ENCODE measurements around the gene KLF5.

- TF ChIP-seq EP300 (IDR thresholded peaks at IDR 0.05) = no peak
- TF ChIP-seq POLR2A (IDR thresholded peaks at IDR 0.05) = no peak
- no peak for TF ChIP-seq CTCF (IDR thresholded peaks at IDR 0.05)
- no peak for TF ChIP-seq POLR2AphosphoS5 (IDR thresholded peaks at IDR 0.05)
Observed at GRCh38 chr13:73107481-73107880, 48.7 kb downstream of the KLF5 start.
